Spleen (tissue), 11 donors: ENCODE results near the gene FHAD1. TPM values are rescaled to one million over a fixed set of nuclear protein-coding genes. Genes with fewer than 3 reads are reported as not detected.

Source experiments
- DNase-seq: peaks from one replicate; pipeline ENCODE4 v3.0.0-alpha.2; 2020
- H3K27ac ChIP-seq, 8 donors: fragments of 200-600 bp; sonication (generic) in 7 of 8; 1 replicate in 4 of 8; 2 replicates in 4 of 8; pipeline versions ENCODE4 v1.5.0 to v1.8.0; 2016 to 2021; ENCODE audit warnings: inconsistent platforms in 4 of 8, mild to moderate bottlenecking in 4 of 8, moderate library complexity in 1 of 8
- H3K27me3 ChIP-seq, 7 donors: fragments of 200-600 bp; sonication (generic) in 6 of 7; replicated peaks in 1 of 7; 1 replicate in 4 of 7; 2 replicates in 3 of 7; pipeline versions ENCODE4 v1.5.0 to v1.8.0; 2016 to 2021; ENCODE audit warnings: inconsistent platforms in 3 of 7, mild to moderate bottlenecking in 1 of 7
- H3K36me3 ChIP-seq, 6 donors: fragments of 200-600 bp; sonication (generic) in 5 of 6; 1 replicate in 4 of 6; 2 replicates in 2 of 6; pipeline versions ENCODE4 v1.5.0 to v1.8.0; 2016 to 2021; ENCODE audit warnings: inconsistent platforms in 2 of 6
- H3K4me1 ChIP-seq, 6 donors: fragments of 200-600 bp; sonication (generic) in 5 of 6; 1 replicate in 3 of 6; 2 replicates in 3 of 6; pipeline versions ENCODE4 v1.5.0 to v1.8.0; 2016 to 2021; ENCODE audit warnings: inconsistent platforms in 3 of 6
- H3K4me3 ChIP-seq, 8 donors: fragments of 200-600 bp; sonication (generic) in 7 of 8; 1 replicate in 4 of 8; 2 replicates in 4 of 8; pipeline versions ENCODE4 v1.5.0 to v1.8.0; 2016 to 2021; ENCODE audit warnings: inconsistent platforms in 4 of 8, mild to moderate bottlenecking in 4 of 8, moderate library complexity in 2 of 8
- H3K9me3 ChIP-seq, 8 donors: fragments of 200-600 bp; sonication (generic) in 7 of 8; 1 replicate in 4 of 8; 2 replicates in 4 of 8; pipeline versions ENCODE4 v1.5.0 to v1.8.0; 2016 to 2021; ENCODE audit warnings: inconsistent platforms in 4 of 8
- CTCF ChIP-seq, 11 experiments: fragments of 200-600 bp in 7 of 11; fragments of 450-650 bp in 4 of 11; sonication (generic) in 4 of 11; IDR thresholded peaks in 8 of 11; conservative IDR thresholded peaks in 3 of 11; 1 replicate in 7 of 11; 2 replicates in 4 of 11; pipeline versions ENCODE4 v1.4.0 to v1.8.0; 2016 to 2021; ENCODE audit warnings: antibody characterized with exemption in 11 of 11, inconsistent platforms in 4 of 11, mild to moderate bottlenecking in 1 of 11
- POLR2A ChIP-seq, 3 donors: fragments of 450-650 bp; IDR thresholded peaks; one replicate each; pipeline ENCODE4 v1.5.1; 2017; ENCODE audit warnings: antibody characterized with exemption in 3 of 3, mild to moderate bottlenecking in 1 of 3
- POLR2AphosphoS5 ChIP-seq, 3 donors: sonication (generic); formaldehyde crosslinking; IDR thresholded peaks; one replicate each; pipeline ENCODE4 v1.5.1; 2017; ENCODE audit warnings: antibody characterized with exemption in 3 of 3
- WGBS, 5 donors: extraction: QIAGEN DNeasy Blood & Tissue Kit in 3 of 5; methylation state at CpG; one replicate each; pipeline versions ENCODE4 v1.1.5 to v1.1.7; 2013 to 2018; 5-methylcytosine and 5-hydroxymethylcytosine counted together
- intact Hi-C: fragments of 100-400 bp; cut with DNase I; formaldehyde crosslinking; loops from one replicate; pipeline ENCODE4 v1.15.0; 2023; ENCODE audit warnings: low total_unique reads
- polyA plus RNA-seq, 3 donors: library from polyadenylated mRNA; stranded (reverse); fragments of 200-250 nt; gene quantifications; one replicate each; pipeline ENCODE4 v1.2.1, GENCODE V29; 2013
- total RNA-seq, 7 donors: library from RNA; depleted of rRNA in 3 of 7; stranded (reverse); fragments of >200 nt in 3 of 7; fragmentation: NEBNext Ultra II Directional in 4 of 7; extraction: Animal tissue kit (Norgen Biotek cat#: 25700) in 4 of 7; gene quantifications; one replicate each; pipeline versions ENCODE4 v1.1.0 to v1.2.1, GENCODE V29; 2016 to 2021
- donor health status: healthy with polysubstance abuse.
- donor health status: DM: no; HTN: no; CAD: no; lungs with moderate emphysema.
- donor health status: DM: no; HTN: no; CAD: no.
- donor health status: Bipolar disorder and iron deficiency.
- donor health status: healthy.
- donor health status: DM: no; HTN: no; CAD: no.
- donor health status: DM: yes; HTN: yes; CAD: no.

FHAD1 gene
- total and polyA plus RNA-seq, 10 donors, result 0.22 to 1.0 (median 0.28) TPM; not detected in 3

- no peak for DNase-seq
- no peak overlapping the region for H3K27ac ChIP-seq
- 72 to 81% (median 76%) methylated on average over 17 of the region's 17 CpGs for WGBS, 5 donors
- no peaks in the 10 kb centered on the region for H3K27me3 ChIP-seq
- H3K36me3 ChIP-seq, result no peaks in the 10 kb centered on the region
- no peak overlapping the region for H3K4me3 ChIP-seq
- H3K9me3 ChIP-seq, result no peaks in the 10 kb centered on the region
- H3K4me1 ChIP-seq, result peaks cover 0 to 20% (median 7%) of the 10 kb centered on the region in 6 donors
- TF ChIP-seq POLR2AphosphoS5 (IDR thresholded peaks at IDR 0.05), result peak in 1 of 3 donors; percentile 26
- TF ChIP-seq CTCF (IDR thresholded peaks at IDR 0.05 in 8 of 11, conservative IDR thresholded peaks at IDR 0.05 in 3 of 11), result no peak
- intact Hi-C loops, result no loop called here
Measured at GRCh38 chr1:15226388-15227255, 20.4 kb upstream of the FHAD1 start.

GRCh38 chr1:15229707-15230131, 17.3 kb upstream of the FHAD1 start:
- Histone ChIP-seq H3K27ac (no peak overlapping the region), H3K9me3 (no peaks in the 10 kb centered on the region), H3K36me3 (no peaks in the 10 kb centered on the region), H3K4me1 (peaks cover 0 to 10% (median 0%) of the 10 kb centered on the region in 6 donors), H3K27me3 (no peaks in the 10 kb centered on the region), H3K4me3 (no peak overlapping the region)
- DNase-seq, result no peak
- 56 to 84% (median 72%) methylated on average over 4 of the region's 4 CpGs for WGBS, 5 donors
- TF ChIP-seq POLR2A (IDR thresholded peaks at IDR 0.05), result no peak
- TF ChIP-seq CTCF (IDR thresholded peaks at IDR 0.05 in 8 of 11, conservative IDR thresholded peaks at IDR 0.05 in 3 of 11), result no peak
- no peak for TF ChIP-seq POLR2AphosphoS5 (IDR thresholded peaks at IDR 0.05)
- intact Hi-C loops, result no loop called here

GRCh38 chr1:15231714-15232201, 15.3 kb upstream of the FHAD1 start:
- TF ChIP-seq POLR2A (IDR thresholded peaks at IDR 0.05), result no peak
- TF ChIP-seq POLR2AphosphoS5 (IDR thresholded peaks at IDR 0.05), result no peak
- no peak for TF ChIP-seq CTCF (IDR thresholded peaks at IDR 0.05 in 8 of 11, conservative IDR thresholded peaks at IDR 0.05 in 3 of 11)
- 48 to 69% (median 52%) methylated on average over 5 of the region's 5 CpGs for WGBS, 5 donors
- Histone ChIP-seq H3K27ac (peak overlapping the region in 4 of 8 donors; percentile 18 to 62 (median 38)), H3K4me3 (no peak overlapping the region), H3K9me3 (no peaks in the 10 kb centered on the region), H3K4me1 (peaks cover 0 to 9% (median 0%) of the 10 kb centered on the region in 6 donors), H3K27me3 (no peaks in the 10 kb centered on the region), H3K36me3 (no peaks in the 10 kb centered on the region)
- no peak for DNase-seq
- intact Hi-C loops, result no loop called here

- no peaks in the 10 kb centered on the region for H3K27me3 ChIP-seq
- no peaks in the 10 kb centered on the region for H3K9me3 ChIP-seq
Measured at GRCh38 chr1:15233689-15234088, 13.3 kb upstream of the FHAD1 start.

More at GRCh38 chr1:15233689-15234088, 13.3 kb upstream of the FHAD1 start:
- Histone ChIP-seq H3K4me1 (peaks cover 0 to 9% (median 0%) of the 10 kb centered on the region in 6 donors), H3K27ac (no peak overlapping the region), H3K4me3 (no peak overlapping the region), H3K36me3 (no peaks in the 10 kb centered on the region)
- TF ChIP-seq CTCF (IDR thresholded peaks at IDR 0.05 in 8 of 11, conservative IDR thresholded peaks at IDR 0.05 in 3 of 11), result no peak
- no peak for TF ChIP-seq POLR2AphosphoS5 (IDR thresholded peaks at IDR 0.05)
- no peak for TF ChIP-seq POLR2A (IDR thresholded peaks at IDR 0.05)
- intact Hi-C loops, result no loop called here
- DNase-seq, result no peak
